ENCODE data around the gene MDM2.

DNA sequence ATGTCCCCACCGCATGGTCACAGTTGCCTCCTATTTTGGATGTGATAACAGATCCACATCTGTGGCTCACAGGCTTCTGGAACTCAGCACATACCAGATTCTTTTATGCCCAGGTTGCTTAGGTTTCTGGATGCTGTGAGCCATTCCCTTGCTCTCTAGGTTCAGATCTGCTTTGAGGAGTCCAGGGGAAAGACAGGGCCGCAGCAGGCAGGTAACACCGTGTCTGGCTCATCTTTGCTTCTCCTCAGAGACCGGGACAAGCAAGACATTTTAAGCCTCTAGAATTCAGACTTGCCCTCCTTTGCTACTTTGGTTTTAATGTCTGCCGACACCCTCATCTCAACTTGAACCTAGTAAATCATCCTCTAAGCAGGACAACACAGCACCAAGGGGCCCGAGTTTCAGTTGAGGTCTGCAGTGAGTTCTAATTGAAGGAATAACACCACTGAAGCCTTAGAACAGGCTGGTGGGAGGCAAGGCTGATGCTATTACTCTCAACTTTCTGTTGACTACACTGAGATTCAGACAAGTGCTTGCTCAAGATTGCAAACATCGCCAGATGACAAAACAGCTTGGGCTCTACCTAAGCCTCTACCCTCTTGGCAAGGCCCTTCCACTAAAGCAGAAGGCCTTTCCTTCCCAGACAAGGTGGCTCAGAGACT, 55.3 kb downstream of the MDM2 start:
- TF ChIP-seq PRPF4 (IDR thresholded peaks at IDR 0.05; ENCODE audit: insufficient read depth, low read depth, low read length, poor library complexity, severe bottlenecking) (no peak), TEAD4 (IDR thresholded peaks at IDR 0.05; ENCODE audit: low read length) (no peak), TEAD4 (CRISPR knock-in tag; IDR thresholded peaks at IDR 0.05; ENCODE audit: borderline replicate concordance) (no peak), ZFX (CRISPR knock-in tag; IDR thresholded peaks at IDR 0.05) (no peak), HMGN3 (IDR thresholded peaks at IDR 0.05; ENCODE audit: borderline replicate concordance, extremely low read depth, insufficient read length, low read depth, low read length) (no peak), PURB (CRISPR knock-in tag; IDR thresholded peaks at IDR 0.05; ENCODE audit: low read depth) (no peak), SREBF1 (IDR thresholded peaks at IDR 0.05; ENCODE audit: borderline replicate concordance, low read depth, low read length) (no peak)
- TF ChIP-seq, protein P1, sequence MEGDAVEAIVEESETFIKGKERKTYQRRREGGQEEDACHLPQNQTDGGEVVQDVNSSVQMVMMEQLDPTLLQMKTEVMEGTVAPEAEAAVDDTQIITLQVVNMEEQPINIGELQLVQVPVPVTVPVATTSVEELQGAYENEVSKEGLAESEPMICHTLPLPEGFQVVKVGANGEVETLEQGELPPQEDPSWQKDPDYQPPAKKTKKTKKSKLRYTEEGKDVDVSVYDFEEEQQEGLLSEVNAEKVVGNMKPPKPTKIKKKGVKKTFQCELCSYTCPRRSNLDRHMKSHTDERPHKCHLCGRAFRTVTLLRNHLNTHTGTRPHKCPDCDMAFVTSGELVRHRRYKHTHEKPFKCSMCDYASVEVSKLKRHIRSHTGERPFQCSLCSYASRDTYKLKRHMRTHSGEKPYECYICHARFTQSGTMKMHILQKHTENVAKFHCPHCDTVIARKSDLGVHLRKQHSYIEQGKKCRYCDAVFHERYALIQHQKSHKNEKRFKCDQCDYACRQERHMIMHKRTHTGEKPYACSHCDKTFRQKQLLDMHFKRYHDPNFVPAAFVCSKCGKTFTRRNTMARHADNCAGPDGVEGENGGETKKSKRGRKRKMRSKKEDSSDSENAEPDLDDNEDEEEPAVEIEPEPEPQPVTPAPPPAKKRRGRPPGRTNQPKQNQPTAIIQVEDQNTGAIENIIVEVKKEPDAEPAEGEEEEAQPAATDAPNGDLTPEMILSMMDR (IDR thresholded peaks at IDR 0.05 in 2 of 3, conservative IDR thresholded peaks at IDR 0.05 in 1 of 3; ENCODE audit: insufficient read depth in 2 of 3, low read depth in 1 of 3, low read length in 3 of 3): no peak

All from K562 (cell line).